Measurements from ENCODE around the gene MED27.

MED27 gene

GRCh38 chr9:132075853-132076252 lies 3.8 kb downstream of the MED27 start:
- Histone ChIP-seq H3K9me3 (ENCODE audit: control insufficient read depth, insufficient read depth, low read depth, low read length) (no peaks in the 10 kb centered on the region), H3K27ac (ENCODE audit: extremely low read depth, low read depth, low read length) (no peak overlapping the region), H3K4me3 (ENCODE audit: low read depth, low read length) (no peak overlapping the region), H3K36me3 (ENCODE audit: control insufficient read depth in 2 of 2, insufficient read depth in 1 of 2, low read length in 2 of 2) (peaks cover 6 to 51% of the 10 kb centered on the region in 2 experiments; a peak in 2 of 3 replicates), H3K4me1 (ENCODE audit: control insufficient read depth, insufficient read depth, low read length) (peaks cover 6% of the 10 kb centered on the region)
- POLR2A ChIA-PET: no interaction called here
- CTCF ChIA-PET: no interaction called here
- TF ChIP-seq EGR2 (tag by site-specific recombination; IDR thresholded peaks at IDR 0.05; ENCODE audit: low read depth) (0 out of 2 replicates have a peak, but pooled peaks have one; percentile 20), ZNF501 (tag by site-specific recombination; IDR thresholded peaks at IDR 0.05) (no peak)

DNA sequence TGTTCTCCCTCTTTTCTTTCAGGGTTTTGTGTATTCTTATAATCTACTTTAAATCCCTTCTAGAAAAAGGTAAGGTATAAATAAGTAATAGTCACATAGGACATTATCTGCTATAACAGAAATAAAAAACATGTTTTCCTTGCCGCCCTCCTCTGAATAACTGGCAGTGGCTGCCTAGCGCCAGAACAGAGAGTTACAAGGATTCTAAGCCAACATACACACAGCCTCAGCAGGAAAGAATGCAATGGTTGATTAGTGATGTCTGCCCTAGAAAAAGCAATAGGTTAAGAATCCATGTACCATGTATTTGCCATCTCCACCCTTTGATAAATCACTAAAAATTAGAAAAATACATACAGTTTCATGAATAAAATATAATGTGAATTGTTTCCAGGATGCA lies 4.9 kb downstream of the MED27 start:
- CTCF ChIA-PET: interaction anchor here (0.5 to 1.6 kb wide), 5 partner anchors 27 to 486 kb away, joined by 3 to 4 read pairs (median 4); no protein-coding TSS in a partner anchor
- H3K36me3 ChIP-seq (ENCODE audit: control insufficient read depth in 2 of 2, insufficient read depth in 1 of 2, low read length in 2 of 2): peaks cover 6 to 52% of the 10 kb centered on the region in 2 experiments; a peak in 2 of 3 replicates
- H3K4me1 ChIP-seq (ENCODE audit: control insufficient read depth, insufficient read depth, low read length): peaks cover 12% of the 10 kb centered on the region
- no peak overlapping the region for H3K27ac ChIP-seq (ENCODE audit: extremely low read depth, low read depth, low read length)
- no peaks in the 10 kb centered on the region for H3K9me3 ChIP-seq (ENCODE audit: control insufficient read depth, insufficient read depth, low read depth, low read length)
- H3K4me3 ChIP-seq (ENCODE audit: low read depth, low read length): no peak overlapping the region
- POLR2A ChIA-PET: no interaction called here
- no peak for TF ChIP-seq ZNF416 (tag by site-specific recombination; IDR thresholded peaks at IDR 0.05)
- peak; percentile 85 for TF ChIP-seq ZBTB17 (tag by site-specific recombination; IDR thresholded peaks at IDR 0.05)

DNA sequence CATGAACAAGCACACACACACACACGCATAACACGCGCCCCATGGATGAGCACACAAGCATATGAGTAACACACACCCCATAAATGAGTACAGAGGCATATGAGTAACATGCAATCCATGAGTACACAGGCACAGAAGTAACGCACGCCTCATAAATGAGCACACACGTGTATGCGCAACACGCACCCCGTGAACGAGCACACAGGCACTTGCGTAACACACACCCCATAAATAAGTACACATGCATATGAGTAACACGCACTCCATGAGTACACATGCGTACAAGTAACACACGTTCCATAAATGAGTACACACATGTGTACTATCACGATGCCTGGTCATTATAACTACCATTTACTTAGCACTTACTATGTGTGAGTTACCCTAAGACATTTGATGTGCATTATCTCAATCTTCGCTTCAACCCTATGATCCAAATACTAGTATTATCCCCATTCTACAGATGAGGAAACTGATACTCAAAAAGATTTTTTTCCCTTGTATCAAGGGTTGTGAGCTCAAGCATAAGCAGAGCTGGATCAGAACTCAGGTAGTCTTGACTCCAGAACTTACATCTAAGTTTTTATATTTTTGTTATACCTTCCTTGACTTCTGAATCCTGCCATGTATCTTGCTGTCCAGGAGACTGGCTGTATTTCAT lies 7.7 kb downstream of the MED27 start:
- Histone ChIP-seq H3K4me1 (ENCODE audit: control insufficient read depth, insufficient read depth, low read length) (peaks cover 11% of the 10 kb centered on the region), H3K4me3 (ENCODE audit: low read depth, low read length) (no peak overlapping the region), H3K27ac (ENCODE audit: extremely low read depth, low read depth, low read length) (no peak overlapping the region), H3K9me3 (ENCODE audit: control insufficient read depth, insufficient read depth, low read depth, low read length) (no peaks in the 10 kb centered on the region), H3K36me3 (ENCODE audit: control insufficient read depth in 2 of 2, insufficient read depth in 1 of 2, low read length in 2 of 2) (peaks cover 6 to 55% of the 10 kb centered on the region in 2 experiments; a peak in 2 of 3 replicates)
- TF ChIP-seq KLF7 (tag by site-specific recombination; IDR thresholded peaks at IDR 0.05; ENCODE audit: borderline replicate concordance): no peak
- no peak for TF ChIP-seq ZNF426 (tag by site-specific recombination; IDR thresholded peaks at IDR 0.05)
- no peak for TF ChIP-seq ZNF16 (tag by site-specific recombination; IDR thresholded peaks at IDR 0.05; ENCODE audit: low read depth)
- ChIA-PET CTCF (no interaction called here), POLR2A (no interaction called here)

GRCh38 chr9:132069046-132069898 lies 10.4 kb downstream of the MED27 start:
- Histone ChIP-seq H3K9me3 (ENCODE audit: control insufficient read depth, insufficient read depth, low read depth, low read length) (no peaks in the 10 kb centered on the region), H3K36me3 (ENCODE audit: control insufficient read depth in 2 of 2, insufficient read depth in 1 of 2, low read length in 2 of 2) (peaks cover 0 to 45% of the 10 kb centered on the region in 2 experiments; a peak in 1 of 3 replicates), H3K27ac (ENCODE audit: extremely low read depth, low read depth, low read length) (peak overlapping the region; percentile 27; the same call in 1 of the 2 replicates), H3K4me3 (ENCODE audit: low read depth, low read length) (no peak overlapping the region), H3K4me1 (ENCODE audit: control insufficient read depth, insufficient read depth, low read length) (peaks cover 11% of the 10 kb centered on the region)
- POLR2A ChIA-PET: no interaction called here
- CTCF ChIA-PET: no interaction called here
- TF ChIP-seq ZNF214 (tag by site-specific recombination; IDR thresholded peaks at IDR 0.05; ENCODE audit: borderline replicate concordance) (no peak), FEZF1 (tag by site-specific recombination; IDR thresholded peaks at IDR 0.05) (peak; percentile 51), ZNF394 (tag by site-specific recombination; IDR thresholded peaks at IDR 0.05; ENCODE audit: borderline replicate concordance) (0 out of 2 replicates have a peak, but pooled peaks have one; percentile 21), ZNF561 (tag by site-specific recombination; IDR thresholded peaks at IDR 0.05; ENCODE audit: borderline replicate concordance) (no peak), ZNF513 (tag by site-specific recombination; IDR thresholded peaks at IDR 0.05) (peak; percentile 75), ZFP69B (tag by site-specific recombination; IDR thresholded peaks at IDR 0.05) (no peak), ZNF292 (tag by site-specific recombination; IDR thresholded peaks at IDR 0.05; ENCODE audit: borderline replicate concordance, low read depth) (no peak), ZNF610 (tag by site-specific recombination; IDR thresholded peaks at IDR 0.05; ENCODE audit: borderline replicate concordance) (no peak), ZNF571 (tag by site-specific recombination; IDR thresholded peaks at IDR 0.05) (no peak), ZFHX2 (tag by site-specific recombination; conservative IDR thresholded peaks at IDR 0.05) (no peak)
- TF ChIP-seq, protein P1, sequence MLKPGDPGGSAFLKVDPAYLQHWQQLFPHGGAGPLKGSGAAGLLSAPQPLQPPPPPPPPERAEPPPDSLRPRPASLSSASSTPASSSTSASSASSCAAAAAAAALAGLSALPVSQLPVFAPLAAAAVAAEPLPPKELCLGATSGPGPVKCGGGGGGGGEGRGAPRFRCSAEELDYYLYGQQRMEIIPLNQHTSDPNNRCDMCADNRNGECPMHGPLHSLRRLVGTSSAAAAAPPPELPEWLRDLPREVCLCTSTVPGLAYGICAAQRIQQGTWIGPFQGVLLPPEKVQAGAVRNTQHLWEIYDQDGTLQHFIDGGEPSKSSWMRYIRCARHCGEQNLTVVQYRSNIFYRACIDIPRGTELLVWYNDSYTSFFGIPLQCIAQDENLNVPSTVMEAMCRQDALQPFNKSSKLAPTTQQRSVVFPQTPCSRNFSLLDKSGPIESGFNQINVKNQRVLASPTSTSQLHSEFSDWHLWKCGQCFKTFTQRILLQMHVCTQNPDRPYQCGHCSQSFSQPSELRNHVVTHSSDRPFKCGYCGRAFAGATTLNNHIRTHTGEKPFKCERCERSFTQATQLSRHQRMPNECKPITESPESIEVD (tag by site-specific recombination; IDR thresholded peaks at IDR 0.05): peak; percentile 15; the same call in 1 of the 2 replicates
- TF ChIP-seq, protein P2, sequence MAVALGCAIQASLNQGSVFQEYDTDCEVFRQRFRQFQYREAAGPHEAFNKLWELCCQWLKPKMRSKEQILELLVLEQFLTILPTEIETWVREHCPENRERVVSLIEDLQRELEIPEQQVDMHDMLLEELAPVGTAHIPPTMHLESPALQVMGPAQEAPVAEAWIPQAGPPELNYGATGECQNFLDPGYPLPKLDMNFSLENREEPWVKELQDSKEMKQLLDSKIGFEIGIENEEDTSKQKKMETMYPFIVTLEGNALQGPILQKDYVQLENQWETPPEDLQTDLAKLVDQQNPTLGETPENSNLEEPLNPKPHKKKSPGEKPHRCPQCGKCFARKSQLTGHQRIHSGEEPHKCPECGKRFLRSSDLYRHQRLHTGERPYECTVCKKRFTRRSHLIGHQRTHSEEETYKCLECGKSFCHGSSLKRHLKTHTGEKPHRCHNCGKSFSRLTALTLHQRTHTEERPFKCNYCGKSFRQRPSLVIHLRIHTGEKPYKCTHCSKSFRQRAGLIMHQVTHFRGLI (tag by site-specific recombination; IDR thresholded peaks at IDR 0.05): peak; percentile 61; the same call in 1 of the 2 replicates

Measured in HEK293 (cell line).